M059J (cell line): ENCODE data around the gene TCERG1L. TPM values are rescaled to one million over a fixed set of nuclear protein-coding genes. Genes with fewer than 3 reads are reported as not detected.
"Not testable (repeated sequence)": the region's sequence is repeated elsewhere in the genome, so short reads cannot be mapped to it uniquely, and the experiment has no call there.

ENCODE experiments used
- DNase-seq: peaks from one replicate; pipeline ENCODE4 v3.0.0-alpha.2; 2012; ENCODE audit warnings: low read depth
- total RNA-seq: library from RNA; depleted of rRNA; stranded (reverse); fragments of >200 nt; shearing (Covaris generic); gene quantifications from 2 replicates; pipeline ENCODE4 v1.2.3, GENCODE V29; 2014; rRNA removed

Gene TCERG1L, protein sequence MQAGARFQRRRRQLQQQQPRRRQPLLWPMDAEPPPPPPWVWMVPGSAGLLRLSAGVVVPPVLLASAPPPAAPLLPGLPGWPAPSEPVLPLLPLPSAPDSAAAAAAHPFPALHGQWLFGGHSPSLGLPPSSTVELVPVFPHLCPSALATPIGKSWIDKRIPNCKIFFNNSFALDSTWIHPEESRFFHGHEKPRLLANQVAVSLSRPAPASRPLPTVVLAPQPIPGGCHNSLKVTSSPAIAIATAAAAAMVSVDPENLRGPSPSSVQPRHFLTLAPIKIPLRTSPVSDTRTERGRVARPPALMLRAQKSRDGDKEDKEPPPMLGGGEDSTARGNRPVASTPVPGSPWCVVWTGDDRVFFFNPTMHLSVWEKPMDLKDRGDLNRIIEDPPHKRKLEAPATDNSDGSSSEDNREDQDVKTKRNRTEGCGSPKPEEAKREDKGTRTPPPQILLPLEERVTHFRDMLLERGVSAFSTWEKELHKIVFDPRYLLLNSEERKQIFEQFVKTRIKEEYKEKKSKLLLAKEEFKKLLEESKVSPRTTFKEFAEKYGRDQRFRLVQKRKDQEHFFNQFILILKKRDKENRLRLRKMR
- not detected in 2 replicates for total RNA-seq

DNA sequence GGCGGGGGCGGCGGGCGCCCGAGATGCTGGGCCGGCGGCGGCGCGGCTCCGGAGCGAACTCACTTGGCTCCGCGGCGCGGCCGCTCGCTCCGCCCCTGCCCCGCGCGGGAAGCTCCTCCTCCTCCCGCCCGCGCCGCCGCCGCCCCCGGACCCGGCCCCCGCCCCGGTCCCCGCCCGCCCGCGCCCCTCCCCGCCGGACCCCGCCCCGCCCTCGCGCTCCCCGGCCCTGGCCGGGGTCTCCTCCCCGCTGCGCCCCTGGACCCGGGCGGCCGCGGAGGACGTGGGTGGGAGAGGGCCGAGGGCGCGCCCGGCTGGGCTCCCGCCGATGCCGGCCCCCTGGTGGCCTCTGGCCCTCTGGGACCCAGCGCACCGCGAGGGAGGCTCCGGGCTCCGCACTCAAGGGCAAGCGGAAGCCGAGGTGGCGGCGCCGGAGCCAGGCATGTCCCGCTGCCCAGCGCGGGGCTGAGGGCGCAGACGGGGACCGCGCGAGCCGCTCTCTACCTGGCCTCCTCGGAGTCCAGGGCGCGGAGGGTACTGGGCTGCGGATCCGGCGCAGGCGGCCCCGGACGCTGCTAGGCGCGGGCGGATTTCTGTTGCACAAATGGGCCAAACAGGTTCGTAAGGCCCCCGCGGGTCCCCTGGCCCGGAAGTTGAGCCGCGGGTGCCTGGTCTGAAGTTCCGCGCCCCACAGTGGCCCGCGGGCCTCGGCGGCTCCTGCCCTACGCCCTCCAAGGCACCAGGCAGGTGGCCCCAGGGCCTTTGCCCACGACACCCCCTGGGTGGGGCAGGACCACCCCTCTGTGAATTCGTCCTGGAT lies at the start of gene TCERG1L:
TSS of gene TCERG1L (minus strand) at position 61 of the 817 bp plus-strand sequence. CDS start 86 bp downstream, outside the sequence.
- no peak for DNase-seq

DNA sequence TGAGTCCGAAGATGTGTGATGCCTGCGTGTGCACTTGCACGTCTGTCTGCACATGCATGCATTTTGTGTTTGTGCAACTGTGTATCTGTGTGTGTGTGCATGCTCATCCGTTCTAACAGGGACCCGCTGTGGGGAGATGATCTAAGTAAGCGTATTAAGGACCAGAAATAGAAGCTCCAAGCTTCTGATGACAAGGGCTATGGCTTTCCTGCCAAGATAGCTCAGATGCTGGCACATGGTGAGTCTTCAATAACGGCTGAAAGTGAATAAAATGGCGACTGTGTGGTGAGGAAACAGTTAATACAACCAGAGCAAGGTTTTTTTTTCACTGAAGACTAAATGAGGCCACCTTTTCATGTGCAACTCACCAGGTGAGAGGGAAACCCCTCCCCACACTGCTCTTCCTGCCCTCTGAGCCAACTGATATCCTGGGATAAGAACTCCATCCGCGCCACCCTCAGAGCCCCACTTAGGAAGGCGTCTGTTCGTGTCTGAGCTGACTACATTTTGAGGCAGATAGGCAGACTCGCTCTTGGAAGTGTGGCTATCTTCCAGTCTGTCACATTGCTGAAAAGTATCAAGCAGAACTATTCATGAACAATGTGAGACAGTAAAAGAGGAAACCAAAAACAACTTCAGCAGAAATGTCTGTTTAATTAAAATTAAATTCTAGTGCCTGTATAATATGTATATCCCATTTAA lies 47.4 kb upstream of the TCERG1L start:
- DNase-seq, result no peak

- no peak for DNase-seq
These were observed 44.9 kb upstream of the TCERG1L start for GRCh38 chr10:131356442-131356841.

- DNase-seq, result no peak
These were observed 44.4 kb upstream of the TCERG1L start for GRCh38 chr10:131355881-131356280.

DNA sequence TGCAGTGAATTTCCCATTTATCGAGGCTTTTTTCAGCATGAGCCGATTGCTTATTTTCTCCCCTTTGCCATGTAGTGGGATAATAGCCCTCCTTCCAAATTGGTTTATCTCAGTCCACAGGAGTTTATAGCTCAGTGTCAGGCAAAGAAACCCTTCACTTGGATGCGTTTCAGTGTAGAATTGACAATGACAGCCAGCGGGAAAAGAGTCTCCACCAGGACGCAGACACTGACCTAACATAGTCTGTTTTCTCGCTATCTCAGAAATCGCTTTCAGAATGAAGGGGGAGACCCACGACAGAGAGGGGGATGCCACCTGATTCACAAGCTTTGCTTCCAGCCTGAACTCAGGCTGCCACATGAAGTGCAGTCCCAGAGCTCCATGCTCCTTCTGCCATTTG lies 43.5 kb upstream of the TCERG1L start:
- DNase-seq, result no peak

GRCh38 chr10:131354380-131354779 lies 42.9 kb upstream of the TCERG1L start:
- DNase-seq, result peak; percentile 1

DNA sequence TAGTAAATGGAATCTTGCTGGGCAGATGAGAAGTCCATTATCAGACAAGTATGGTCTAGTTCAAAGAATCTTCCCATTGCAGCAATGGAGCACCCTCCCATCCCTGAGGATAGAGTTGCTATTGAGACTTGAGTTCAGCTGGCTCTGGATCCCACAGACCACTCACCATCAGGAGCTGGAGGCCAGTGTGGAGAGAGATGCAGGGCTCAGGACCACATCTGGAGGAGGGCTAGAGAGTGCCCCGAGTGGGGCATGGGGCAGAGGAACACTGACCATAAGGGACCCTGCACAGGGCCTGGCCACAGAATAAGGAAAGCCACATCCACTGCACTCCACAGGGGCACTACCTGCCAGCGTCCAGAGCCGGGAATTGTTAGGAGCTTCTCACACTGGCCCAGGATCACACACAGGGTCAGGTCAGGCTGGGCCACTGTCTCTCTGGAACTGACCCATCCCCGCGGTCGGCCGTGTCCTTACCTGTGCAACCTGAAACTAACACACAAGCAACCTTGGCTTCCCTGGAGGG lies 41.3 kb upstream of the TCERG1L start:
- DNase-seq, result no peak

DNA sequence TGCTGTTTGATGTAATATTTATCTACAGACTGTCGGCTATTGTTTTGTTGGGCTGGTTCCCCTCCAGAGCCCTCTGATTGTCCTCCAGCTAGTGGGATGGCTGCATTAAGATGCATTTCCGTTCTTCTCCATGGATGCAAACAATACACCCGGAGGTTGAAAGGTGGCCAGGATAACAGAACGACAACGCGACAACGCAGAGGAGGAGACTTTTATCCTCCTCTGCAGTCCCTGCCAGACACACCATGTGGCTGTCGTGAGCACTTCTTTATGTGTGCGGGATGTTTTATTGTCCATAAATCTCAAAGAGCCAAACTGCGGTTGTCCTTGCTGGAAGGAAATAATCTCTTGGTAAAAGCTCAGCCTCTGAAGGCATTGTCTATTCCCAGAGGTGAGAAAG lies 39.1 kb upstream of the TCERG1L start:
- DNase-seq, result no peak

DNA sequence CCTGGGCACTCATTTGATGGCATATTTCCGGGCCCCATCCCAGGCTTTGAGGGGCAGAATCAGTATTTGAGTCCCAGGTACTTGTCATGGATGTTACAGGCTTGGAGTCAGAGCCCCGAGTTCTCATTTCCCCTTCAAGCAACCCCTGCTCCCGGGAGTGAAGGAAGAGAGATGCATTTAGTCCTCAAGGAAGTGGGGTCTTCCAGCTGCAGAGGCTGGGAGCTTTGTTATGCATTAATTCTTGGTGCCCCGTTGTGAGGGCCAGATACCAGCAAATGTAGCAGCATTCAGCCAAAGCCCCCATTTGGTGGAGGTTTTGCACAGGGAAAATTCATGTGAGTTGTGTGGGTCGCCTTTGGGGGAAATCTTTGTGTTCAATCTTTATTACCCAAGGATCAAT lies 38.7 kb upstream of the TCERG1L start:
- no peak for DNase-seq

DNA sequence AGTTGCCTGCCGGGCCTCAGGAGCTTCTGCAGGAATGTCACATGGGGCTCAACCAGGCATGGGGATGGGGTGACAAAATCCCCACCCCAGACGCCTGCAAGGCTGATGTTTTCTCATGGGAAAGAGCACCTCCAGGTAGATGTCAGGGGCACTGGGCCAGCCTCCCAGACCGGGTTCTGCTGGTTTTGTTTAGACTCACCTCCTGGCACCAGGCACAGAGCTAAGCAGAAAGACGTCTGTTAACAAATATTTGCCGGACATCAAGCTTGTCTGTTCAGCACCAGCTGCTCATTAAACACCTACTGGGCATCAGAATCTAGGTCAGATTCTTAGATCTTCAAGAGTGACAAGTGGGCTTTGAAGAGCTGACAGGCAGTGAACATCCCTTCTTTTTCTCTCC lies 34.9 kb upstream of the TCERG1L start:
- no peak for DNase-seq

DNA sequence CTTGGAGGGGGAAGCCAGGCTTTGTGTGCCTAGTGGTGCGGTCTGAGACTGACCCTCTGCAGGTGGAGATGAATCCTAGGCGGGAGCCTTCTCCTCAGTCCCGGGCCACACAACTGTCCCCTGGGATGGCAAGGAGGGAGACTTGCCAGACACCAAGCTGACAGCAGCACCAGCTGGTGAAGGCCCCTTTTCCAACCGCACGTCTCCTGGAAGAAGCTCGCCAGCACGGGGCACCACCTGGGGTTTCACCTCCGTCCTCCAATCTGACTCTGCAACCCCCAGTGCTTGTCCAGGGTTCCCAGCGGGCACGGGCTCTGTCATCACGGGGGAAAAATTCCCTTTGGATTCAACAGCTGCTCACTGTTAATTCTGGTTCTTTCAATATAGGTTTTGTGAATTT lies 34.2 kb upstream of the TCERG1L start:
- DNase-seq, result no peak

DNA sequence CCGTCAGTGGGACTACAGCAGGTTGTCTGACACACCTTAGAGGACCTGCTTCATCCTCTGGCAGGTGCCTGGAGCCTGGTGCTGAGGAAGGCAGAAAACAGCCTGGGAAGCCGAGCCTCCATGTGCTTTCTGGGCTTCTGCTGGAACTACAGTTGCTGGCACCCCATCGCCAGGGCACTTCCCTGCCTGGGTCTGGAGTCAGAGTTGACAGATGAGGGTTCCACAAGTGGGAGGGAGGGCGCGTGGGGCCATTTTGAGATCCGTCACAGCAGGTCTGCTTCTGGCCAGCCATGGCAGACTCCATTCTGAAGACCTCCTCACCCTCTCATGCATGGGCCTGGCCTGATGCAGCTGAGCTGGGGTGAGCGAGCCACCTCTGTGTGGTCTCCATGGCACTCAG lies 33.2 kb upstream of the TCERG1L start:
- DNase-seq, result no peak

GRCh38 chr10:131337741-131338140 lies 26.2 kb upstream of the TCERG1L start:
- DNase-seq, result no peak

- no peak for DNase-seq
These were observed 21.3 kb upstream of the TCERG1L start for GRCh38 chr10:131332821-131333220.

DNA sequence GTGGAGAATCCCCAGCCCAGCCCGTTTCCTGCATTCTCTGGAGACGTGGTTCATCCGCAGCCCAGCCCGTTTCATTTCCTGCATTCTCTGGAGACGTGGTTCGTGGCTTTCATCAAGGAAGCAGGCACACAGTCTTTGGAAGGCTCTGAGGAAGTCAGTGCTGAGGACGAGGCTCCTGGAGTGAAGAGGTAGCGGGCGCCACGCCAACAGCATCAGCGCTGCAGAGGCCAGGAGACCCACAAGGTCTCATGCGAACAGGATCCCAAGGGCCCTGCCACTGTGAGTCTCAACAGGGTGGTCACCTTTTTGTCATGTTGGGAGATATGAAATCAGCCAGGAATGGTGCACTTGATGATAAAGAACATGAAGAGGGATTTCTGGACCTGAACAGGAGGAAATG lies 12.4 kb upstream of the TCERG1L start:
- DNase-seq, result no peak

DNA sequence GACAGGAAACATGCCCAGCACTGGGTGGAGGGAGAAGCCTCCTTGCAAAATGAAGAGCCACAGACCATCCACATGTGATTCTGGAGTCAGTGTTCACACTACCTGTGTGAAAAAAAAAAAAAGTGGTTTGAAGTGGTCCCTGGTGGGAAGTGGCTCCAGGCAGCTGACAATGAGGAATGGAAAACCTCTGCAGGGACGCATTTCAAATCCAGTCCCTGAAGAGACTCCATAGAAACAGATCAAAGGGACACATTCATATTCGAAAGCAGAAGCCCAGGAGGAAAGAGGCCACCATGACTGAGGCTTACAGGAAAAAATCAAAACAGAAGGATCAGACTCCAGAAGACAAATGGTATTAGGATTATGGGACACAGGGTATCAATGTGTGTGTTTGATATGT lies 11.5 kb upstream of the TCERG1L start:
- DNase-seq, result no peak

- not testable (repeated sequence) for DNase-seq
These were observed 11.1 kb upstream of the TCERG1L start for GRCh38 chr10:131322575-131322974.

- DNase-seq, result no peak
These were observed 9.5 kb upstream of the TCERG1L start for GRCh38 chr10:131320860-131321604.

GRCh38 chr10:131318814-131319213 lies 7.3 kb upstream of the TCERG1L start:
- no peak for DNase-seq

DNA sequence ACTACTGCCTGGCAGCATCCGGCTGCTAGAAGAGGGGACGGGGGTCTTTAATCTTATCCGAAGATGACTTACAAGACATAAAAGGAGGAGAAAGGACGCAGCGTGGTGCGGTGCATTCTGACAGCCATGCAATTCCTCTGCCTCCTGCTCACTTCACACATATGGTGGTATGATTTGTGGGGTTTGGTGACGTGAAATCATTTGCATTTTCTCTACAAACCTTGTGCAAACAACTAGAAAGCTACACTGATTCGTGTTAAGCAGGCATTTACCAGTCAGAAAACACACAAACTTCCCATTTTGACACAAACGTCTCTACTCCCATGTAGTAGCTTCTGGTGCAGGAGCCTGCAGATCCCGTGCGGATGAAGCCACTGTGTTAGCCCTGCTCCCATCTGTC lies 6.8 kb upstream of the TCERG1L start:
- no peak for DNase-seq
